Measurements from ENCODE around the gene DRP2.
"Not testable (repeated sequence)": the region's sequence is repeated elsewhere in the genome, so short reads cannot be mapped to it uniquely, and the experiment has no call there.

DRP2 gene

GRCh38 chrX:101219116-101219863 is at the start of gene DRP2:
TSS of gene DRP2 (plus strand) at chrX:101219786. CDS start at chrX:101231648, 11,862 bp downstream.
- no peak for DNase-seq

DNA sequence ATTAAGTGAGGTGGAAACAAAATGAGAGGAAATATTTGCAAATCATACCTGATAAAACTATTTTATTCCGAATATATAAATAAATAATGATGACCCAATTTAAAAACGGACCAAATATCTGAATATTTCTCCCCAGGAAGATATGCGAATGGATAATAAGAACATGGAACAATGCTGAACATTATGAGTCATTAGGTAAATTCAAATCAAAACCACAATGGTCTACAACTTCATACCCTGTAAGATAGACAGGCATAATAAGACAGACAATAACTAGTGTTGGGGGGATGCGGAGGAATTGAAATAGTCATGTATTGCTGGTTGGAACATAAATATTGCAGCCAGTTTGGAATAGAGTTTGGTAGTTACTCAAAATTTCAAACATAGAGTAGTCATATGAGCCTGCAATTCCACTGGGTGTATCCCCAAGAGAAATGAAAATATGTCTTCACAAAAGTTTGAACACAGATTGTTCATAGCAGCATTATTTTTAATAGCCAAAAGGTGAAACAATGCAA is 47.6 kb upstream of the DRP2 start:
- no peak for DNase-seq

DNA sequence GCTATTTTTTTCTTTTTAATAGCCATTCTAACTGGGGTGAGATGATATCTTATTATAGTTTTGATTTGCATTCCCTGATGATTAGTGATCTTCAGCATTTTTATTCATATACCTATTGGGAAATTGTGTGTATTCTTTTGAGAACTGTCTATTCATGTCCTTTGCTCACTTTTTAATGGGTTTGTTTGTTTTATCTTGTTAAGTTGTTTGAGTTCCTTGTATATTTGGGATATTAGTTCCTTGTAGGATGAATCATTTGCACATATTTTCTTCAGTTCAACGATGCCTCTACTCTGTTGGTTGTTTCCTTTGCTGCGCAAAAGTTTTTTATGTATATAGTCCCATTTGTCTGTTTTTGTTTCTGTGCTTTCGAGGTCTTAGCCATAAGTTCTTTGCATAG is 43.1 kb upstream of the DRP2 start:
- no peak for DNase-seq

DNA sequence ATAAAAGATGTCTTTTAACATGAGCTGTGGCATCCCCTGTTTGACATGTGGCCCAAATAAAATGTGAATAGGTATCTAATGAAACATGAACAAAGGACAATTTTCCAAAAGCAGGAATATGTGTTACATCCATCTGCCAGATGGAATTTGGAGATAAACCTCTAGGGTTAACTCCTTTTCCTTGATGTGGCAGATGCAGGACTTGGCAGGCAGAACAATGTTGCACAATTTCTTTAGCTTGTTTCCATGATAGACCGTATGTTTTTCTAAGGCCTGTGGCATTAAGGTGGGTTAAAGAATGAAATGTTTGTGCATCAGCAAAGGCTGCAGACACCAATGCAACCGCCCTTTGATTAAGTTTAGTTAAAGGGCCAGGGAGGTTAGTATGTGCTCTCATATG is 34.7 kb upstream of the DRP2 start:
- DNase-seq: not testable (repeated sequence)

GRCh38 chrX:101187961-101188360 is 31.6 kb upstream of the DRP2 start:
- DNase-seq: not testable (repeated sequence)

- no peak for DNase-seq
Measured at GRCh38 chrX:101190736-101191135, 28.9 kb upstream of the DRP2 start.

DNA sequence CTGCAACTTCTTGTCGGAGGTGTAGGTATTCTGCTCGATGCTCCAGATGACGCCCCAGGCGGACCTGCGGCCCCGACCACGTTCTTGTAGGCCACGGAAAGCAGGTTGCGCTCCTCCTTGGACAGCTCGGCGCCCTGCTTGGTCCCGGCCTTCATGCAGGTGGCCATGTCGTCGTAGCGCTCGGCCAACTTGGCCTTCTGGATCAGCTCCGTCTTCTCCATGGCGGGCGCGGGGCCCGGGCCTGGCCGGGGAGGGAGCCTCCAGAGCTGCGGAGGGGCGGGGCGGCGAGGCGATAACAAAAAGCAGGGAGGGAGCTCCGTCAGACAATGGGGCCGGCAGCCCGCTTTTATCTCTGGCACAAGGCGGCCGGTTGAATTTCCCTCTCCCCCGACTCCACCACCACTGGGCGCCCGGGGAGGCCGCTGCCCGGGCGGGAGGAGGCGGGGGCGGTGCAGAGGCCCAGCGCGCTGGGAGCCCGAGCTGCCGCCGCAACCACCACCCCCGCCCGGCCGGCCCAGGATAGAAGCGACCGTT is 28.3 kb upstream of the DRP2 start:
- DNase-seq: no peak

- DNase-seq: no peak
Measured at GRCh38 chrX:101195442-101196173, 24.0 kb upstream of the DRP2 start.

GRCh38 chrX:101203761-101204351 is 15.7 kb upstream of the DRP2 start:
- no peak for DNase-seq

- DNase-seq: no peak
Measured at GRCh38 chrX:101206471-101206870, 13.1 kb upstream of the DRP2 start.

GRCh38 chrX:101208152-101208905 is 11.3 kb upstream of the DRP2 start:
- DNase-seq: no peak

DNA sequence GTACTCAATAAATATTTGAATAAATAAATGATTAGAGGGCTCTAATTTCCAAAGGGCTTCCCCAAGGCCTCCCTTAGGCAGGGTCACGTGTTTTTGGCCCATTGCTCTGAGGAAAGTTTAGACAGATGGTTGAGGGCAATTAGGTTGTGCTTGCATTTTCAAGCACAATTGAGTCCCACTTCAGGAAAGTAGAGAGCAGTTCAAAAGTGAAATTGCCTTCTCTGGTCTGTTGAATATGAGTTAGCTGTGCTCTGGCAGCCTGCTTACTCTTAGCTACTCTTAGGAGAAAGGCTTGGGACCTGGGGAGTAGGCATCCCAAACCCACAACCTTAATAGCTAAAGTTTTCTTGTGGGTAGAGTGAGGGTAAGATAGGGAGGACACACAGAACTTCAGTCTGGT is 9.0 kb upstream of the DRP2 start:
- DNase-seq: no peak

DNA sequence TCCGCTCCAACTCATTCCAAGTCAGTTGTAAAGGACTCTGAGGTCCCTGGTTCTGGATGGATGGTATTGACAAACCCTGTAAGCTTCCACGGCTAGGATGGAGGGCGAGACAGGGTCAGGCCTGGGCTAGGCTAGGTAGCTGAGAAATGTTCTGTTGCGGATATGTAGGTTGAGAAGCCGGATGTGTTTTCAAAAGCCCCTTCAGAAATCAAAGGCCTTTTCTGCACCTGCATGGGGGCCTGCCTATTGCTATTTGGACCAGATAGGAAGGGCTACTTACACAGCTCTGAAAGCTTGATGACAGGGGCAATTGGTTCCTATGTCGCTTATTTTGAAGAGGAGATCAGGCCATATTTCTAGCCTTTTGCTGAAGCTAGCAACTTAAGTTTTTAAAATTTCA is 1.9 kb upstream of the DRP2 start:
- DNase-seq: no peak

DNA sequence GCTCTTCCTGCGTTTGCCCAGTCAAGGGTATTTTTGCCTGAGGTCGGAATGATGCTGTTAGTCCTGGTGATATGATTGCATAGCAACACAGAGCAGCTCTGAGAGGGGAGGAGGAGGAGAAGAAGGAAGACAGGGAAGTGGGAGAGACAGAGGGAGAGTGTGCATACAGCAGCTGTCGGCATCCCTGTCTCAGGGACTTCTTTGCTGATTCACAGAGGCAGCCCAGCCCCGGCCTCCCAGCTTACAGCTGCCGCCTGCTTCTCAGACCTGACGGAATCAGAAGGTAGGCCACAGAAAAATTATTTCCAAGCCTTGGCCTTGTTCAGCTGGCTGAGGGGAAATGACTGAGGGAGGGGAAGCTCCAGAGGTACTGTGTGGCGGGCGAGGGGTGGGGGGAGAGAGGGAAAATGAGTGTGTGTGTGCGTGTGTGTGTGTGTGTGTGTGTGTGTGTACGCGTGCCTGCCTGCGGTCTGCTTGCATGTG is 319 bp downstream of the DRP2 start:
- no peak for DNase-seq

DNA sequence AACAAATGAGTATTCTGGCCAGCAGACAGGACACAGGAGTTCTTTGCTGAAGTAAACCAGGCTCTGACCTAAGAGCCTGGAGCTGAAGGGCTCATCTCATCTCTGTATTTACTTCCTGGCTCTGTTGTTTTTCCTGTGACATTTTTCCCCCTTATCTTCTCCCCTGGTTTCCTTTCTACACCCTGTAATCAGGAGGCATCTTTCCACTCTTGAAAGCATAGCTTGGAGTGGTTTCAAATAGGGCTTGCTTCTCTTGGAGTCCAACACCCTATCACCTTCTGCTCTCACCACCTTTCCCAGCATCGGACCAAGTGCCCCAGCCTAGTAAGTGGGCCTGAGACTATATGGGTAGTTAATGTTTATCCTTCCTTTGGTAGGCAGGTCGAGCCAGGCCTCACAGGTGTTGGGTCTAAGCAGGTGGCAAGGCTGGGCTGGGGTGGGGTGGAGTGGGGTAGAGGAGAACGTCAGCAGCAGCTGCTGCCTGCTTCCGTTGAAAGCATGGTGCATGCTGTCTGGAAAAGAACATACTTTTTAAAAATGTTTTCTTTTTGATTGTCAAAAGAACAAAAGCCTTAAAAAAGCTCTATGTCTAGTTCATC is 1.2 kb downstream of the DRP2 start:
- DNase-seq: no peak

DNA sequence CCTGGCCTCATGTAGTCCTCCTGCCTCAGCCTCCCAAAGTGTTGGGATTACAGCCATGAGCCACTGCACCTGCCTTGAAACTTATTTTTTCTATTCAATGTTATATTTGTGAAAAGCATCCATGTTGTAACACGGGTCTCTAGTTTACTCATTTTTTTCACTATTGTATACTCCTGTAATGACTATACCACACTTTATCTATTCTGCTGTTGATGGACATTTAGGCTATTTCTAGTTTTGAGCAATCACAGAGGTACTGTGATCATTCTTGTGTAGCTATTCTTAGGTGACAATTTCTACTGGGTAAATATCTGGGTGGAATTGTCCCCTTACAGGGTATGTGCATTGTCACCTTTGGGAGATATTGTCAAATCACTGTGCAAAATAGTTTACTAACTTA is 3.6 kb downstream of the DRP2 start:
- no peak for DNase-seq

- no peak for DNase-seq
Measured at GRCh38 chrX:101229170-101229569, 9.6 kb downstream of the DRP2 start.

DNA sequence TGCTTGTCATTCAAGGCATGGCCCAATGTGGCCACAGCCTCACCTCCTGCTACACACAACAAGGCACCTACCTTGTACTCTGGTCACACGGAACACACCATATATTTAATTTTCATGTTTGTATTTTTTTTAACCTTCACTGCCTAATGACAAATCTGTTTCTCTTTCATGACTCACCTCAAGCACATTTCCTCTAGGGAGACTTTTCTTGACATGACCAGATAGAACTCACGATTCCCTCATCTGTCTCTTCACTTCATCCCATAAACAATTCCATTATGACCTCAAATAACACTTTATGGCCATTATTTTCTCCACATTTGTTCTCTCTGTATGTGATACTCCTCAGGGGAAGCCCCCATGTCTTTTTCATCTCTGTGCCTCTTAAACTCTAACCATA is 11.1 kb downstream of the DRP2 start:
- DNase-seq: no peak

- DNase-seq: no peak
Measured at GRCh38 chrX:101231080-101231479, 11.5 kb downstream of the DRP2 start.

DNA sequence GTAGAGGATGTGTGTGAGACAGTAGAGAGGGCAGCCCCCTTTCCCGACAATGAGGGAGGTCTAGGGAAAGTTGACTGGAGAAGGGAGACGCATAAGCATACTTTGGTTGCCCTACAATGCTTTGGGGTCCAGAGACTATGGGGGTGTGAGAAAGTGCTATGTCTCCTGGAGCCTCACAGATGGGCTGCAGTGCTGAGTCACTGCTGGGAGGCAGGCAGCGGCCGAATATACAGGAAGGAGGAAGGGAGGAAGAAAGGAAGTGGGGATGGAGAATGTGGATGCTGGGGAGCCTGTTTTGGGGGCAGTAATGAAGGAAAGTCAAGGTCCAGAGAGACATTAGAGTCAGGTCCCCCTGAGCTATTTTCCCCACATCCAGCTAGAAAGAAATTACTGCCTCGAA is 12.7 kb downstream of the DRP2 start:
- DNase-seq: no peak

- no peak for DNase-seq
Measured at GRCh38 chrX:101237041-101237440, 17.5 kb downstream of the DRP2 start.

DNA sequence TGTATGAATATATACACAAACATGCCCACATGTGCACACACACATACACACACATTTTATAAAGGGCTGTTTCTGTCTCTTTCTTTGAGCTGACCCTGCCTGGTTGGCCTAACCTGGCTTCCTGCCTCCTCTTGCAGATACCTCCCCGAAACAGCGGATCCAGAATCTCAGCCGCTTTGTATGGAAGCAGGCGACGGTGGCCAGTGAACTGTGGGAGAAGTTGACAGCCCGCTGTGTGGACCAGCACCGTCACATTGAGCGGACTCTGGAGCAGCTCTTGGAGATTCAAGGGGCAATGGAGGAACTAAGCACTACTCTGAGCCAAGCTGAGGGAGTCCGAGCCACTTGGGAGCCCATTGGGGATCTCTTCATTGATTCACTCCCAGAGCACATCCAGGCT is 21.9 kb downstream of the DRP2 start:
- no peak for DNase-seq

All from NCI-H1092 (cell line).